SK-N-MC (cell line): Measurements from ENCODE around the gene RPH3AL.

Experiments used
- EZH2 ChIP-seq: fragments of 200-600 bp; sonication (generic); IDR thresholded peaks from one replicate; pipeline ENCODE4 v1.6.1; 2017; ENCODE audit warnings: antibody characterized with exemption
- POLR2AphosphoS5 ChIP-seq: IDR thresholded peaks from 2 replicates; pipeline ENCODE4 v1.6.1; 2012; ENCODE audit warnings: mild to moderate bottlenecking, low read depth, low read length, borderline replicate concordance

- TF ChIP-seq EZH2 (no peak), POLR2AphosphoS5 (no peak)
These were observed 15.6 kb downstream of the RPH3AL start for GRCh38 chr17:337022-337420.
